ENCODE data around the gene NPHS1.

GRCh38 chr19:35885225-35885738 is 33.0 kb upstream of the NPHS1 start:
- TF ChIP-seq CTCF (IDR thresholded peaks at IDR 0.05) (no peak), POLR2A (IDR thresholded peaks at IDR 0.05) (no peak)

All from stomach (tissue), 4 donors.